ENCODE results near the gene ORC3.
A peak's percentile ranks its signal among the peaks of the same experiment; 100 is the strongest.
"Not testable (repeated sequence)": the region's sequence is repeated elsewhere in the genome, so short reads cannot be mapped to it uniquely, and the experiment has no call there.

ORC3 gene

GRCh38 chr6:87701676-87702588 is 112.0 kb downstream of the ORC3 start, which contains the start of gene AKIRIN2:
Gene AKIRIN2 (minus strand): TSS chr6:87702233. CDS start chr6:87701684, 549 bp downstream.
- POLR2A ChIA-PET = interaction anchor here (0.6 to 1.7 kb wide), 9 partner anchors 12 to 1379 kb away, joined by 3 to 5 read pairs (median 4); partner anchors contain the start of genes PNRC1 and RARS2
- TF ChIP-seq CTCF (IDR thresholded peaks at IDR 0.05; ENCODE audit: insufficient read depth, low read length, missing control alignments) = no peak
- DNase-seq (ENCODE audit: low read depth, low spot score) = peak; percentile 97
- CTCF ChIA-PET = interaction anchor here (1.0 kb wide), 1 partner anchor 21 kb away, joined by 3 read pairs; no protein-coding TSS in a partner anchor
- peak within 1 kb of the TSS; percentile 88 for H3K4me3 ChIP-seq (ENCODE audit: low read depth, low read length)

GRCh38 chr6:87702589-87702945 is 112.6 kb downstream of the ORC3 start:
- TF ChIP-seq CTCF (IDR thresholded peaks at IDR 0.05; ENCODE audit: insufficient read depth, low read length, missing control alignments) = no peak
- ChIA-PET CTCF (interaction anchor here (1.0 kb wide), 1 partner anchor 21 kb away, joined by 3 read pairs; no protein-coding TSS in a partner anchor), POLR2A (interaction anchor here (0.6 to 1.7 kb wide), 9 partner anchors 12 to 1378 kb away, joined by 3 to 5 read pairs (median 4); partner anchors contain the start of genes PNRC1 and RARS2)
- H3K4me3 ChIP-seq (ENCODE audit: low read depth, low read length) = peak overlapping the region; percentile 60
- no peak for DNase-seq (ENCODE audit: low read depth, low spot score)

GRCh38 chr6:87703039-87703438 is 113.1 kb downstream of the ORC3 start:
- ChIA-PET POLR2A (interaction anchor here (1.6 to 1.7 kb wide), 2 partner anchors 11 to 114 kb away, joined by 4 to 5 read pairs; partner anchors contain the start of gene RARS2), CTCF (interaction anchor here (1.0 kb wide), 1 partner anchor 20 kb away, joined by 3 read pairs; no protein-coding TSS in a partner anchor)
- H3K4me3 ChIP-seq (ENCODE audit: low read depth, low read length) = peak overlapping the region; percentile 60
- DNase-seq (ENCODE audit: low read depth, low spot score) = not testable (repeated sequence)

- TF ChIP-seq CTCF (IDR thresholded peaks at IDR 0.05; ENCODE audit: insufficient read depth, low read length, missing control alignments) = no peak
- no peak for DNase-seq (ENCODE audit: low read depth, low spot score)
- POLR2A ChIA-PET = interaction anchor here (1.0 to 1.1 kb wide), 2 partner anchors 9 to 13 kb away, joined by 3 read pairs; no protein-coding TSS in a partner anchor
- CTCF ChIA-PET = no interaction called here
- no peak overlapping the region for H3K4me3 ChIP-seq (ENCODE audit: low read depth, low read length)
These were observed 115.2 kb downstream of the ORC3 start for GRCh38 chr6:87705070-87705691.

- TF ChIP-seq CTCF (IDR thresholded peaks at IDR 0.05; ENCODE audit: insufficient read depth, low read length, missing control alignments) = no peak
- CTCF ChIA-PET = interaction anchor here (0.8 kb wide), 2 partner anchors 17 to 18 kb away, joined by 3 read pairs; no protein-coding TSS in a partner anchor
- no peak overlapping the region for H3K4me3 ChIP-seq (ENCODE audit: low read depth, low read length)
- POLR2A ChIA-PET = interaction anchor here (1.0 to 1.1 kb wide), 2 partner anchors 8 to 9 kb away, joined by 3 to 4 read pairs; no protein-coding TSS in a partner anchor
- peak; percentile 63 for DNase-seq (ENCODE audit: low read depth, low spot score)
These were observed 116.4 kb downstream of the ORC3 start for GRCh38 chr6:87706187-87706966.

GRCh38 chr6:87708581-87709427 is 118.9 kb downstream of the ORC3 start:
- DNase-seq (ENCODE audit: low read depth, low spot score); H3K4me3 ChIP-seq (ENCODE audit: low read depth, low read length); CTCF ChIA-PET: not testable (repeated sequence)
- POLR2A ChIA-PET = interaction anchor here (0.6 kb wide), 1 partner anchor 24 kb away, joined by 3 read pairs; no protein-coding TSS in a partner anchor
